Sigmoid colon (tissue), 4 donors: ENCODE measurements around the gene SSBP3.

Experiments used
- CTCF ChIP-seq, 4 experiments: fragments of 450-650 bp in 3 of 4; fragments of 200-600 bp in 1 of 4; IDR thresholded peaks; one replicate each; pipeline ENCODE4 v1.5.1; 2016 to 2019; ENCODE audit warnings: antibody characterized with exemption in 4 of 4, mild to moderate bottlenecking in 3 of 4, moderate library complexity in 2 of 4
- POLR2AphosphoS5 ChIP-seq, 4 donors: sonication (generic); formaldehyde crosslinking; IDR thresholded peaks; one replicate each; pipeline ENCODE4 v1.6.1; 2017; ENCODE audit warnings: antibody characterized with exemption in 4 of 4

GRCh38 chr1:54220004-54220811, 186.0 kb downstream of the SSBP3 start:
- TF ChIP-seq CTCF (IDR thresholded peaks at IDR 0.05) (no peak), POLR2AphosphoS5 (IDR thresholded peaks at IDR 0.05) (no peak)
